WERI-Rb-1 (cell line): ENCODE results near the gene PKP2.
A peak's percentile ranks its signal among the peaks of the same experiment; 100 is the strongest.

Experiments used
- DNase-seq: peaks from one replicate; pipeline ENCODE4 v3.0.0-alpha.2; 2020
- H3K27ac ChIP-seq: fragments of 250-450 bp; sonication (Bioruptor Pico); 2 replicates; pipeline ENCODE4 v1.5.1; 2020; ENCODE audit warnings: mild to moderate bottlenecking, moderate library complexity
- H3K27me3 ChIP-seq: fragments of 250-450 bp; sonication (Bioruptor Pico); 2 replicates; pipeline ENCODE4 v1.5.1; 2021; ENCODE audit warnings: mild to moderate bottlenecking, low read depth, moderate library complexity; ENCODE audit not compliant: insufficient read depth, severe bottlenecking
- H3K36me3 ChIP-seq: fragments of 250-450 bp; sonication (Bioruptor Pico); 2 replicates; pipeline ENCODE4 v1.5.1; 2020; ENCODE audit warnings: mild to moderate bottlenecking, moderate library complexity
- H3K4me3 ChIP-seq: 2 replicates; pipeline ENCODE4 v1.5.1; 2011; ENCODE audit warnings: low read depth, mild to moderate bottlenecking, control low read depth, low read length
- H3K9me3 ChIP-seq: fragments of 250-450 bp; sonication (Bioruptor Pico); 2 replicates; pipeline ENCODE4 v1.5.1; 2021; ENCODE audit warnings: mild to moderate bottlenecking, moderate library complexity; ENCODE audit not compliant: severe bottlenecking
- TF ChIP-seq, protein P1 (sequence below): IDR thresholded peaks from 2 replicates; pipeline ENCODE4 v1.5.1; 2011; ENCODE audit warnings: low read depth, mild to moderate bottlenecking, control low read depth, inconsistent platforms, low read length

Gene PKP2

DNA sequence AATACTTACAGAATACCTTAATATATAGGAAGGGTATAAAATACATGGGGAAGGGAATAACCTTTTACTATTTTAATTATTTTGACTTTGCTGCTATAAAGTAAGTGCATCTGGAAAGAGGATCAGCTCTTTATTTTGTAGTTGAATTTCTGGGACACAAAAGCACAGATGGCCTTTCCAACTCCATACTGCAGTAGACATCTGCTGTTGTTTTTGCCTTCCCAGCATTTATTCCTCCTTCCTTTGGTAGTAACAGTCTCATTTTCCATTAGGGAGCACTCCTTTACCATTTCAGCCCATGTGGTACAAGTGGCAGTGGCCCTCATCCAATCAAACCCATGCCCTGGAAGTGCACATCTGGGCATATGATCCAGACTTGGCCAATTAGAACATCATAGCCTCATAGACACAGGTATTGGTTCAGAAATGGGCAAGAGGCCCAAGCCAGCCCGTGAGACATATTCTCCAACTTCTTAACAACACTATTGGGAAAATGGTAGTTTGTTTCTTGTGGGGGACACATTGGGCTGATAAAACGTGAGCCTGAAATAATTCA, 76.1 kb downstream of the PKP2 start:
- TF ChIP-seq, protein P1, sequence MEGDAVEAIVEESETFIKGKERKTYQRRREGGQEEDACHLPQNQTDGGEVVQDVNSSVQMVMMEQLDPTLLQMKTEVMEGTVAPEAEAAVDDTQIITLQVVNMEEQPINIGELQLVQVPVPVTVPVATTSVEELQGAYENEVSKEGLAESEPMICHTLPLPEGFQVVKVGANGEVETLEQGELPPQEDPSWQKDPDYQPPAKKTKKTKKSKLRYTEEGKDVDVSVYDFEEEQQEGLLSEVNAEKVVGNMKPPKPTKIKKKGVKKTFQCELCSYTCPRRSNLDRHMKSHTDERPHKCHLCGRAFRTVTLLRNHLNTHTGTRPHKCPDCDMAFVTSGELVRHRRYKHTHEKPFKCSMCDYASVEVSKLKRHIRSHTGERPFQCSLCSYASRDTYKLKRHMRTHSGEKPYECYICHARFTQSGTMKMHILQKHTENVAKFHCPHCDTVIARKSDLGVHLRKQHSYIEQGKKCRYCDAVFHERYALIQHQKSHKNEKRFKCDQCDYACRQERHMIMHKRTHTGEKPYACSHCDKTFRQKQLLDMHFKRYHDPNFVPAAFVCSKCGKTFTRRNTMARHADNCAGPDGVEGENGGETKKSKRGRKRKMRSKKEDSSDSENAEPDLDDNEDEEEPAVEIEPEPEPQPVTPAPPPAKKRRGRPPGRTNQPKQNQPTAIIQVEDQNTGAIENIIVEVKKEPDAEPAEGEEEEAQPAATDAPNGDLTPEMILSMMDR: no peak
- Histone ChIP-seq H3K4me3 (no peak overlapping the region), H3K9me3 (no peaks in the 10 kb centered on the region), H3K36me3 (no peaks in the 10 kb centered on the region; the same call in 1 of the 2 replicates), H3K27me3 (no peaks in the 10 kb centered on the region), H3K27ac (0 out of 2 replicates have a peak overlapping the region, but pooled peaks have one; percentile 26)
- DNase-seq: no peak

DNA sequence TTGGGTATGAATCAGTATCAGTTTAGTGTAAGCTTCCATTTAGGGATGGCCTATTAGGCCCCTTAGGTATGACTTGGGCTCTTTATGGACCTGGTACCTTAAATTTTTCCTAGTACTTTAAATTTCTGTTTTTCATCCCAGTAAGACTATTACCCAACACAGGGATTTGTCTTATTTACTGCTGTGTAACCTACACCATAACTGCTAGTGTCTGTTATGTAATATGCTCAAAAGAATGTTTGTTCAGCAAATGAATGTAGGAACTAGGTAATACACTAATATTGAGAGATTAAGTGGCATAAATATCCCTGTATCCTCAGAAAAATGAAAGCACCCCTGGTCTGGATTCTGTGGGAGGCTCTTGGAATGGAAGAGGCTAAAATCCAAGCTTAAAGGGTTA, 77.2 kb downstream of the PKP2 start:
- Histone ChIP-seq H3K36me3 (no peaks in the 10 kb centered on the region; the same call in 1 of the 2 replicates), H3K27me3 (no peaks in the 10 kb centered on the region), H3K4me3 (no peak overlapping the region), H3K9me3 (no peaks in the 10 kb centered on the region), H3K27ac (0 out of 2 replicates have a peak overlapping the region, but pooled peaks have one; percentile 26)
- no peak for DNase-seq
- TF ChIP-seq, protein P1: no peak

DNA sequence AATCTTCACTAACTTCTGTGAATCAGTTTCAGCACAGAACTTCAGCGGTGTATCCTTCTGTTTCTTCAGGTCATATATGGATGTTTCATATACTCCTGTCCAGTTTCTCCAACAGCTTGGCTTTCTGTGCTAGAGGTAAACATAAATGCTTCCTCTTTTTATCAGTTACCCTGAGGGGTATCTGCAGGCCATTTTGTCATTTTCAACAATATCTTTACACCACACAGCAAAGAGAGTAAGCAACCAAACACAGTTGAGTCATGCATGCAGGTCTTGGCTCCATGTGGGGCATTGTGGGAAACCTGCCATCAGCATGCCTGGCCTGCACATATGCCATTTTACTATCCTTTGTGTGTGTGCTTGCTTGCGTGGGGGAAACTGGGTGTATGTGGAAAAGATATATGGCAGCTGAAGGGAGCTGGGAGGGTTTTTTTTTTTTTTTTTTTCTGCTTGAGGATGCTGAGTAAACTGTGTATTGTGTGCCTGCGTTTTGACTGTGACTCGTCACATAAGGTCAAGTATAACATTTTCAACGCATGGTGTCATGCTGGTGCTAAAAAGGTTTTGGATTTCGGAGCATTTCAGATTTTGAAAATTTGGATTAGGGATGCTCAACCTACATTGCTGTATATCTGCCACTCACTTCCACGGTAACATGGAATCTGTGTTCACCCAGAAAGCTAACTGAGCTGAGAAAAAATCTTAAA, 84.7 kb downstream of the PKP2 start:
- no peaks in the 10 kb centered on the region for H3K9me3 ChIP-seq
- H3K27me3 ChIP-seq: no peaks in the 10 kb centered on the region
- no peak overlapping the region for H3K4me3 ChIP-seq
- H3K27ac ChIP-seq: no peak overlapping the region
- no peak for DNase-seq
- TF ChIP-seq, protein P1: no peak
- H3K36me3 ChIP-seq: no peaks in the 10 kb centered on the region

DNA sequence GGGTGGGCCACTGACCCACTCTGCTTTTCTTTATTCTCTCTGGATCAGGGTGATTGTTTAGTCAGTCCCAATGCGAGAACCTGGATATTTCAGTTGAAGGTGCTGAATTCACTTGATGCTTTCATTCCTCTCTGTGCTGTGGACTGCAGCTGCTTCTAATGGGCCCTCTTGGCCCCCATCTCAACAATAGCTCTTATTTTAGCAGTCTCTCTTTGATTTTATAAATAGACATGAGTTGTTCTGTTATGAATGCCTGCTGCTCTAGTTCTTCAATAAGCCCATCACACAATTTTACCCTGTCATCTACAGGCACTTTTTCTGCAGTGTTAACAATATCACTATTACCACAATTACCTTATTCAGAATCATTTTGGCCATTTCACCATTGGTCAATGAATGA, 86.7 kb downstream of the PKP2 start:
- H3K27me3 ChIP-seq: no peaks in the 10 kb centered on the region
- no peaks in the 10 kb centered on the region for H3K36me3 ChIP-seq
- no peak overlapping the region for H3K27ac ChIP-seq
- H3K9me3 ChIP-seq: no peaks in the 10 kb centered on the region
- TF ChIP-seq, protein P1: no peak
- H3K4me3 ChIP-seq: no peak overlapping the region
- DNase-seq: no peak

DNA sequence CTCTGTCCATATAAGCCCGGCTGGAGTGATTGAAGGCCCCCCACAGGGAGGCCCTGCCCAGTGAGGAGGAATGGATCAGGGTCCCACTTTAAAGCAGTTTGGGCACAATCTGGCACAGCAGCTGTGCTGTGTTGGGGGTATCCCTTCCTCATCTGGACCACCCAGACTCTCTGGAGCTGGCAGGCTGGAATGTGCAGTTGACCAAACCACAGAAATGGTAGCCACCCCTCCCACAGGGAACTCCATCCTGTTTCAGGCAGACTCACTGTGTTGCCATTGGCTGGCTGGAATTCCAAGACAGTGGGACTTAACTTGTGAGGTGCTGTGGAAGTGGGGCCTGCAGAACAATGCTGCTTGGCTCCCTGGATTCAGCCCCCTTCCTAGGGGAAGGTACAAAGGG, 87.4 kb downstream of the PKP2 start:
- DNase-seq: no peak
- Histone ChIP-seq H3K27me3 (no peaks in the 10 kb centered on the region), H3K4me3 (no peak overlapping the region), H3K36me3 (no peaks in the 10 kb centered on the region), H3K27ac (no peak overlapping the region), H3K9me3 (no peaks in the 10 kb centered on the region)
- TF ChIP-seq, protein P1: no peak
